NAMALWA (cell line): Measurements from ENCODE around the gene BAAT.

ENCODE experiments used
- DNase-seq: peaks from one replicate; pipeline ENCODE4 v3.0.0-alpha.2; 2015; ENCODE audit warnings: low spot score

The BAAT gene

DNA sequence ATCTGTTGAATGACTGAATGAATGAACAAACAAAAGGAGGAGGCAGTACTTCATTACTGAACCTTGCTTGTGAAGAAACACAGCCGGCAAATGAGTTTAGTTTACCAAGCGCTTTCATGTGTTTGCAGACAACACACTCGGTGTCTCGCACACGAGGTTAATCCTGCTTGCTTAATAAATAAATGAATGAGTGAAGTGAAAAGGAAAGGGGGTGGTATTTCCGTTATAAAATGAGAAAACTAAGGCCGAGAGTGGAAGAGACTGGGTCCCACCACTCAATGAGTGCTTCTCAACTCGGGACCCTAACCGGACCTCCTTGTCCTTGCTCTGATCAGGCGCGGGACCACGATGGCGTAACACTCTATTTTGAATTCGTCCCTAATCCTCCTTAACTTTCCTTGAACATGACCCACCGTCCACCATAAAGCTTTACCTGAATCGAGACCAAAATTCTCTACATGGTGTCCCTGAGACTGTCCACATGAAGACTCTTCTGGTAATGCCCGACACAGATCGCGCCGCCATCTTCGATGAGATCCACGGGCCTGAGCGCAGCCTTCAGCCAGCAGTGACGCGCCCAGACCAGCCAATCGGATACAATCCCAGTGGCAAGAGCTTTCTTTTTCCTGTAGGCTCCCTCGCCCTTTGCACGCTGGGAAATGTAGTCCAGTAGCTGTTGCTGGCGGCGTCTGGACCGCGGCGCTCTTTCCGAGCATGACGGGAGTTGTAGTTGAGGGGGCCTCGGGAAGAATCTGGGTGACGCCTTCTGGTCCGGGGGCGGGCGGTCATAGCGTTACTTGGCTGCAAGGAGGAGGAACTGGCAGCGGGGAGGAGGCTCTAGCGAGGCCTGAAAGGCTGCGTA lies 13.5 kb upstream of the BAAT start, which contains the start of the genes MRPL50 and ZNF189:
Gene MRPL50, minus strand, starts transcription at position 551 of the 862 bp plus-strand sequence. Its CDS starts 26 bp downstream, at position 525.
Gene ZNF189, plus strand, starts transcription at position 784 of the 862 bp plus-strand sequence. CDS start 306 bp downstream, outside the sequence.
- DNase-seq, result peak; percentile 99

GRCh38 chr9:101397746-101398067 lies 12.9 kb upstream of the BAAT start:
- DNase-seq, result no peak

GRCh38 chr9:101394687-101395086 lies 9.9 kb upstream of the BAAT start:
- DNase-seq, result no peak

DNA sequence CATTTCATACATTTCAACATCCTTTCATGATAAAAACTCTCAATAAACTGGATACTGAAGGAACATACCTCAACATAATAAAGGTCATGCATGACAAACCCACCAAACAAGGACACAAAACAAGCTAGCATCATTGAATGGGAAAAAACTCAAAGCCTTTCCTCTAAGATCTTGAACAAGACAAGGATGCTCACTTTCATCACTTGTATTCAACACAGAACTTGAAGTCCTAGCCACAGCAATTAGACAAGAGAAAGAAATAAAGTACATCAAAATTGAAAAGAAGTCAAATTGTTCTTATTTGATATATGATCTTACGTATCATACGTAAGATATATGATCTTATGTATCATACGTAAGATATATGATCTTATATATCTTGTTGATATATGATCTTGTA lies 8.3 kb upstream of the BAAT start:
- DNase-seq, result no peak

DNA sequence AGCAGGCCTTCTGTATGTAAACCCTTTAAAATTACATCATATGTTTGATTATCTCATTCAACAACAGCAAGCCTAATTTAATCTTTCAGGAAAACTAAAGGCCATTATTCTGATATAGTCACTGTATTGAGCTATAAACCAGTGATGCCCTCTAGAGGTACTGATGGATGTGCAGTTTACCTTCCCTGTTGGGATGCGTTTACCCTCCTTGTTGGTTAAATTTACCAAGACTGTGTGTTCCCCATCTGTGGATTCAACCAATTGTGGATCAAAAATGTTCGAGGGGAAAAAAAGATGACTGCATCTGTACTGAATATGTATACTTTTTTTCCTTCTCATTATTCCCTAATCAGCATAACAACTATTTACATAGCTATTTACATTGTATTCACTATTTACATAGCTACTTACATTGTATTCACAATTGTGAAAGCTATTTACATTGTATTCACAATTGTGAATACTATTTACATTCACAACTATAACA lies 3.7 kb upstream of the BAAT start:
- DNase-seq, result peak; percentile 28

DNA sequence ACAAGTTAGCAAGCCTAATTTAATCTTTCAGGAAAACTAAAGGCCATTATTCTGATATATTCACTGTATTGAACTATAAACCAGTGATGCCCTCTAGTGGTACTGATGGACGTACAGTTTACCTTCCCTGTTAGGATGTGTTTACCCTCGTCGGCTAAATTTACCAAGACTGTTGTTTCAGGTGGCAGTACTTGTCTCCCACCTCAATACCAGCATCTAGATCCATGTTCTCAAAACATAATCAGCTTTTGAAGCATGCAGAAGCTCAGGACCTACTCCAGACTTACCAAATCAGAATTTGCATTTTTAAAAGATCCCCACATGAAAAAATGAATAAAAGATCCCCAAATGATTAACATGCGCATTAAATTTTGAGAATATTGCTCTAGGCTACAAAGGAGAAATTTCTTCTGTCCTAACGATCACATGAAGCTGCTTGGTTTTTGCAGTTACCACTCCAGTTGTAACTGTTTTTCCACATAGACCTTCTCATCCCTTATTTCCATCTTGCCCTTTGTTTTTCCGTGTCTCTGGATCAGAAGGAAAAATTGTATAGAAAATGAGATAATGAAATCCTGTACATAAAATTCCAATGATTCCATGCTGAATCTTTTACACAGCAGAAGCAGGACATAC lies 3.2 kb upstream of the BAAT start:
- DNase-seq, result peak; percentile 66

DNA sequence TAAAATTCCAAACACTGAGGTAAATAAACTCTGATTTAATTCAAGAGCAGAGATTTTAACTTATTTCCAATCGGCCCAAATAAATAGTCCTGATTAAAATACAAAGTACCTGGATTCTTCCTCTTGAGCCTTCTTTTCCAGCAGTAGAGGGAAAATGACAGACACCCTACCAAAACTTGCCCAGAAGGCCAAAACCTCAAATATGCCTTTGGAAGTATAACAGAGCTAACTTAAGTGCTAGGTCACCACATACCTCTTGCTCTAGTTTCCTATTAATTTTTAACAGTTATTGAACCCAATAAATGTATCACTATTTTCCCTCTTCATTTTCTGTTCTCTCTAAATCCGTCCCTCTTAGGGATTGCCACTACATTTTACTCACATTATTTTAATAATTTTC lies 1.4 kb downstream of the BAAT start:
- DNase-seq, result no peak

GRCh38 chr9:101381833-101382342 lies 2.9 kb downstream of the BAAT start:
- no peak for DNase-seq

GRCh38 chr9:101381118-101381517 lies 3.7 kb downstream of the BAAT start:
- DNase-seq, result no peak

- no peak for DNase-seq
Measured at GRCh38 chr9:101380295-101380694, 4.5 kb downstream of the BAAT start.

DNA sequence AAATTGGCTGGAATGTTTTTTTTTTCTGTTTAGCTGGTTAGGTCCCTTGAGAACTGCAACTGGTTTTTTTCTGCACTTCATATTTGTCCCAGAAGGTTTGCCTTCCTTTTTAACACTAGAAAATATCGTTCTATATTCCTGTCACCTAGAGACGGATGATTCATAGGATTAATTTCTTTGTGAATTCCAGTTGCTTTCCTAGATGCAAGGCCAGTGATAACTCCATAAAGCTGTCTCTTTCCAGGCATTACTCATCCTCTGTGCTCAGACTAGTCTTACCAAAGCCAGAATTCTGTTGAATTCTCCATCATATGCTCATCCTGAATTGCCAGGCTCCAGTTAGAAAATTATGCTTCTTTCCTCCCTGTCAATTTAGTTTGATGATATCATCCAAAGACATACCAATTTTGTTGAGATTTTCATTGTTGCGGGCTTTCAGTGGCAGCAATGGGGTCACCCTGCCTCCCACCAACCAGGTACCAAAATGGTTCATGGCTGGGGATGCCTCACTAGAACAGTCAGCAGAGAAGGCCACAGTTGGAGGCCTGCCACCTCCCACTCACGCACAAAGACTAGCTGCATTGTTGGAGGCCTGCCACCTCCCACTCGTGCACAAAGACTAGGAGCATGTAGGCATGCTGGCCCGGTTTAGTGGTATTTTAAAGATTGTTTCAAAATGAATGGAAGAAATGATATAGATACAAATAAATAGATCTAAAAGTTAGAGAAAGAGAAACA lies 8.5 kb downstream of the BAAT start:
- DNase-seq, result no peak

DNA sequence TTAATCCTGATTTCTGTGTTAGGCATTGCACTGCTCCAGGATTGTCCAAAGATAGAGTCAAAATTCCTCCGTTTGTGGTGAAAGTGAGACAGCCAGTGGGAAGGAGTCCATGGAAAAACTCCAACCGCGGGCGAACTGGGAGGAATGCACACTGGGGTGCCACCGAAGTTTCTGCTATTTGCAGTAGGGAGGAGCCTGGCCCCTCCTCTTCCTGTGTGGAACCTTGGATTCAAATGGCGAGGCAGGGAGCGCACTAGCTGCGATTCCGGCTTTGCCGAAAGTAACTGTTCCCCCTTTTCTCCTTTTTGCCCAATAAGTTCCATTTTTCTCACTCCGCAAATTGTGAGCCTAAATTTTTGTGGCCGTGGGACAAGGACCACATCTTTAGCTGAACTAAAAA lies 9.3 kb downstream of the BAAT start:
- DNase-seq, result no peak

- no peak for DNase-seq
Measured at GRCh38 chr9:101372327-101373118, 12.3 kb downstream of the BAAT start.

DNA sequence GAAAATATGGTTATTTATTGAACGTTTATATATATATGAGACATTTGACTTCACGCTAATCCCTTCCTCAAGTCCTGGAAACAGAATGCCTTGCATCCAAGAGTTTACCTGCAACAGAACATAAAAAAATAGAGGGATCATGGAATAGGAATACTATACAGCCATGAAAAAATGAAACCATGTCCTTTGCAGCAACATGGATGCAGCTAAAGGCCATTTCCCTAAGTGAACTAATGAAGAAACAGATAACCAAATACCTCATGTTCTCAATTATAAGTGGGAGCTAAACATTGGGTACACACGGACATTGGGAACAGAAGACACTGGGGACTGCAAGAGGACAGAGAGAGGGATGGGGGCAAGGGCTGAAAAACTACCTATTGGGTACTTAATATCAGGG lies 13.0 kb downstream of the BAAT start:
- DNase-seq, result no peak

GRCh38 chr9:101369884-101370531 lies 14.8 kb downstream of the BAAT start:
- DNase-seq, result no peak

- no peak for DNase-seq
Measured at GRCh38 chr9:101369286-101369685, 15.5 kb downstream of the BAAT start.

- no peak for DNase-seq
Measured at GRCh38 chr9:101367323-101367722, 17.5 kb downstream of the BAAT start.

- no peak for DNase-seq
Measured at GRCh38 chr9:101366038-101366756, 18.6 kb downstream of the BAAT start.

GRCh38 chr9:101365181-101365580 lies 19.6 kb downstream of the BAAT start:
- DNase-seq, result no peak

- no peak for DNase-seq
Measured at GRCh38 chr9:101362450-101362849, 22.4 kb downstream of the BAAT start.
